ENCODE measurements around the gene MX1.

MX1 gene, protein sequence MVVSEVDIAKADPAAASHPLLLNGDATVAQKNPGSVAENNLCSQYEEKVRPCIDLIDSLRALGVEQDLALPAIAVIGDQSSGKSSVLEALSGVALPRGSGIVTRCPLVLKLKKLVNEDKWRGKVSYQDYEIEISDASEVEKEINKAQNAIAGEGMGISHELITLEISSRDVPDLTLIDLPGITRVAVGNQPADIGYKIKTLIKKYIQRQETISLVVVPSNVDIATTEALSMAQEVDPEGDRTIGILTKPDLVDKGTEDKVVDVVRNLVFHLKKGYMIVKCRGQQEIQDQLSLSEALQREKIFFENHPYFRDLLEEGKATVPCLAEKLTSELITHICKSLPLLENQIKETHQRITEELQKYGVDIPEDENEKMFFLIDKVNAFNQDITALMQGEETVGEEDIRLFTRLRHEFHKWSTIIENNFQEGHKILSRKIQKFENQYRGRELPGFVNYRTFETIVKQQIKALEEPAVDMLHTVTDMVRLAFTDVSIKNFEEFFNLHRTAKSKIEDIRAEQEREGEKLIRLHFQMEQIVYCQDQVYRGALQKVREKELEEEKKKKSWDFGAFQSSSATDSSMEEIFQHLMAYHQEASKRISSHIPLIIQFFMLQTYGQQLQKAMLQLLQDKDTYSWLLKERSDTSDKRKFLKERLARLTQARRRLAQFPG

GRCh38 chr21:41425954-41426675 lies at the start of gene MX1:
Gene MX1 (plus strand): TSS chr21:41426239. CDS start chr21:41432071, 5,832 bp downstream.
- H3K4me3 ChIP-seq (ENCODE audit: low read depth, low read length) = peak within 1 kb of the TSS; percentile 71
- H3K9me3 ChIP-seq (ENCODE audit: control insufficient read depth, insufficient read depth, low read depth, low read length) = no peaks in the 10 kb centered on the region
- peaks cover 3% of the 10 kb centered on the region; the same call in 1 of the 2 replicates for H3K4me1 ChIP-seq (ENCODE audit: control insufficient read depth, insufficient read depth, low read length)
- H3K9ac ChIP-seq (ENCODE audit: low read length) = peak within 1 kb of the TSS; percentile 13
- peaks cover 72% of the 10 kb centered on the region for H3K27me3 ChIP-seq (ENCODE audit: control insufficient read depth, insufficient read depth, low read length)
- no peak within 1 kb of the TSS for H3K27ac ChIP-seq (ENCODE audit: low read depth, low read length)
- no peaks in the 10 kb centered on the region for H3K36me3 ChIP-seq (ENCODE audit: control insufficient read depth, insufficient read depth, low read length)

DNA sequence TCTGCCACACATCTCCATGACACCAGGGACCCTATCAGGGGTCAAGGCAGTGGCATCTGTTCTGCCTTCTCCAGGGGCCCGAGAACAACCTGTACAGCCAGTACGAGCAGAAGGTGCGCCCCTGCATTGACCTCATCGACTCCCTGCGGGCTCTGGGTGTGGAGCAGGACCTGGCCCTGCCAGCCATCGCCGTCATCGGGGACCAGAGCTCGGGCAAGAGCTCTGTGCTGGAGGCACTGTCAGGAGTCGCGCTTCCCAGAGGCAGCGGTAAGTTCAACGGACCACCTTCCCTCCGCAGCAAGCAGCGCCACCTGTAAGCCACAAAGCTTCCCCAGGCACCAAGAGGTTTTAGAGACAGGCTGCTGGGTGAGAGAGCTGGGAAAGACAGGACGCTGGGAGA lies 48.3 kb upstream of the MX1 start:
- Histone ChIP-seq H3K27me3 (ENCODE audit: control insufficient read depth, insufficient read depth, low read length) (no peaks in the 10 kb centered on the region), H3K9ac (ENCODE audit: low read length) (no peak overlapping the region), H3K4me3 (ENCODE audit: low read depth, low read length) (no peak overlapping the region), H3K9me3 (ENCODE audit: control insufficient read depth, insufficient read depth, low read depth, low read length) (peaks cover 3% of the 10 kb centered on the region; the same call in 1 of the 2 replicates), H3K4me1 (ENCODE audit: control insufficient read depth, insufficient read depth, low read length) (no peaks in the 10 kb centered on the region), H3K27ac (ENCODE audit: low read depth, low read length) (no peak overlapping the region), H3K36me3 (ENCODE audit: control insufficient read depth, insufficient read depth, low read length) (no peaks in the 10 kb centered on the region)

DNA sequence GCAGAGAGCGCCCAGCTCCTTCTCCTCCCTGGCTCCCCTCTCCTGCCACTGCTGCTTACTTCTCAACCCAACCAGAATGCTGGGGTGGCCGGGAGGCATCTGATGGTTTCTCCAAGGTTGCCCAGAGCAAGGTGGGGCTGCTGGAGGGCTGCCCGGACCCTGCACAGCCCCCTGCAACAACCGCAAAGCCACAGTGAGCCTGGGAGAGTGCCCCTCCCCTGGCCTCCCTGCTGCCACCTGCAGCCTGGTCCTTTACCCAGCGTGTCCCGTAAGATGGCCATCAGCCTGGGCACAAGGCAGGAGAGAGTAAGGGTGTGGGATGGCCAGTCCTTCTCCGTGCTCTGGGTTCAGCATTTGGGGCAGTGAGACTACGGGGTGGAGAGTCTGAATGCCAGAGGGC lies 47.2 kb upstream of the MX1 start:
- Histone ChIP-seq H3K4me1 (ENCODE audit: control insufficient read depth, insufficient read depth, low read length) (no peaks in the 10 kb centered on the region), H3K9ac (ENCODE audit: low read length) (no peak overlapping the region), H3K4me3 (ENCODE audit: low read depth, low read length) (no peak overlapping the region), H3K9me3 (ENCODE audit: control insufficient read depth, insufficient read depth, low read depth, low read length) (peaks cover 3% of the 10 kb centered on the region; the same call in 1 of the 2 replicates), H3K27ac (ENCODE audit: low read depth, low read length) (no peak overlapping the region), H3K27me3 (ENCODE audit: control insufficient read depth, insufficient read depth, low read length) (no peaks in the 10 kb centered on the region), H3K36me3 (ENCODE audit: control insufficient read depth, insufficient read depth, low read length) (no peaks in the 10 kb centered on the region)

- Histone ChIP-seq H3K9ac (ENCODE audit: low read length) (no peak overlapping the region), H3K9me3 (ENCODE audit: control insufficient read depth, insufficient read depth, low read depth, low read length) (peaks cover 3% of the 10 kb centered on the region; the same call in 1 of the 2 replicates), H3K27me3 (ENCODE audit: control insufficient read depth, insufficient read depth, low read length) (no peaks in the 10 kb centered on the region), H3K27ac (ENCODE audit: low read depth, low read length) (no peak overlapping the region), H3K36me3 (ENCODE audit: control insufficient read depth, insufficient read depth, low read length) (no peaks in the 10 kb centered on the region), H3K4me3 (ENCODE audit: low read depth, low read length) (no peak overlapping the region), H3K4me1 (ENCODE audit: control insufficient read depth, insufficient read depth, low read length) (no peaks in the 10 kb centered on the region)
These were observed 46.1 kb upstream of the MX1 start for GRCh38 chr21:41379901-41380300.

DNA sequence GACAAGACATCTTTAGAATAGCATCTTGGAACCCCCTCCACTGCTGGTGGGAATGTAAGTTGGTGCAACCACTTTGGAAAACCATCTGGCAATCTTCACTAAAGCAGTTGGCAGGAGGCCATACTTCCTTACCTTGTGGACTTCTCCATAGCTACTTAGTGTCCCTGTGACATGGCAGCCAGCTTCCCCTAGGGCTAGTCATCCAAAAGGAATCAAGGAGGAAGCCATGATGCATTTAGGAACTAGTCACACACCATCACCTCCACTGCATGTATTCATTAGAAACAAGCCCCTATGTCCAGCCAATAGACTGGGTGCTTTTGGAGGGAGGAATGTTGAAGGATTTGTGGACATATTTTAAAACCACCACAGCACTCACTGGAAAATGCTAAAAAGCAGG lies 44.3 kb upstream of the MX1 start:
- peaks cover 3% of the 10 kb centered on the region; the same call in 1 of the 2 replicates for H3K9me3 ChIP-seq (ENCODE audit: control insufficient read depth, insufficient read depth, low read depth, low read length)
- peaks cover 2% of the 10 kb centered on the region; the same call in 1 of the 2 replicates for H3K27me3 ChIP-seq (ENCODE audit: control insufficient read depth, insufficient read depth, low read length)
- no peaks in the 10 kb centered on the region for H3K36me3 ChIP-seq (ENCODE audit: control insufficient read depth, insufficient read depth, low read length)
- no peak overlapping the region for H3K27ac ChIP-seq (ENCODE audit: low read depth, low read length)
- no peaks in the 10 kb centered on the region for H3K4me1 ChIP-seq (ENCODE audit: control insufficient read depth, insufficient read depth, low read length)
- no peak overlapping the region for H3K4me3 ChIP-seq (ENCODE audit: low read depth, low read length)
- no peak overlapping the region for H3K9ac ChIP-seq (ENCODE audit: low read length)

DNA sequence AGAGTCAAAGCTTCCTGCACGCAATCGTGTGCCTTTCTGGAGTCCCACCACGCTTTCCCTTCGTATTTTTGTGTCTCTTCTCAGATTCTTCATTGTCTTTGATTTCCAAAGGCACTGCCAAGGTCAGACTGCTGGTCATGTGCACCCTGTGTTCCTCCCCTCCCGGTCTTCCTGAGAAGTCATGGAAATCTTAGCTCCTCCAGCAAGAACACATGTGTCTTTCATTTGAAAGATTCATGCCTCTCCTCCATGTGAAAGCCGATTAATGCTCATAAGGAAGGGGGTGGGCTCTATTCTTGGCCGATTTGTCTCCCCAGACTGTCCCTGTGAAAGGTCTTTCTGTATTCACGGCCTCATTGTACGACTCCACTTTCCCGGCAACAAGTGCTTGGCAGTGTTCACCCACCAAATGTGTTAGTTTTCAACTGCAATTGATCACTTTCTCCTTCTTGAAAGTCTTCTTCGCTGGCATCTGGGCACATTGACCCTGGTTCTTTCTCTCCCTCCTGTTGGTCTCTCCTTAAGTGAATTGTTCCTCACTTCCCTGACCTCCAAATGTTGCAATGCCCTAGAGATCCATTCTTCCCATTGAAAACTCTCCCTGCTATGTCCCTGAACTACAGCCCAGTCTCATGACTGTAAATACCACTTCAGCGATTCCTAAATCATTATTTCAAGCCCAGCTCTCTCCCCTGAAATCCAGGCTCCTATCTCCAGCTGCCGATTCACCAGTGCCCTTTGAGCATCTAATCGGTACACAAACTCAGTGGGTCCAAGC lies 38.8 kb upstream of the MX1 start:
- no peaks in the 10 kb centered on the region for H3K36me3 ChIP-seq (ENCODE audit: control insufficient read depth, insufficient read depth, low read length)
- H3K4me1 ChIP-seq (ENCODE audit: control insufficient read depth, insufficient read depth, low read length) = no peaks in the 10 kb centered on the region
- H3K27ac ChIP-seq (ENCODE audit: low read depth, low read length) = no peak overlapping the region
- H3K9ac ChIP-seq (ENCODE audit: low read length) = no peak overlapping the region
- H3K9me3 ChIP-seq (ENCODE audit: control insufficient read depth, insufficient read depth, low read depth, low read length) = no peaks in the 10 kb centered on the region; the same call in 1 of the 2 replicates
- peaks cover 3% of the 10 kb centered on the region; the same call in 1 of the 2 replicates for H3K27me3 ChIP-seq (ENCODE audit: control insufficient read depth, insufficient read depth, low read length)
- H3K4me3 ChIP-seq (ENCODE audit: low read depth, low read length) = no peak overlapping the region

- Histone ChIP-seq H3K36me3 (ENCODE audit: control insufficient read depth, insufficient read depth, low read length) (no peaks in the 10 kb centered on the region), H3K9me3 (ENCODE audit: control insufficient read depth, insufficient read depth, low read depth, low read length) (no peaks in the 10 kb centered on the region; the same call in 1 of the 2 replicates), H3K9ac (ENCODE audit: low read length) (no peak overlapping the region), H3K4me1 (ENCODE audit: control insufficient read depth, insufficient read depth, low read length) (no peaks in the 10 kb centered on the region), H3K27ac (ENCODE audit: low read depth, low read length) (no peak overlapping the region), H3K27me3 (ENCODE audit: control insufficient read depth, insufficient read depth, low read length) (peaks cover 3% of the 10 kb centered on the region; the same call in 1 of the 2 replicates), H3K4me3 (ENCODE audit: low read depth, low read length) (no peak overlapping the region)
These were observed 38.2 kb upstream of the MX1 start for GRCh38 chr21:41387824-41388223.

- no peak overlapping the region for H3K9ac ChIP-seq (ENCODE audit: low read length)
- no peak overlapping the region for H3K4me3 ChIP-seq (ENCODE audit: low read depth, low read length)
- no peak overlapping the region for H3K27ac ChIP-seq (ENCODE audit: low read depth, low read length)
- H3K9me3 ChIP-seq (ENCODE audit: control insufficient read depth, insufficient read depth, low read depth, low read length) = no peaks in the 10 kb centered on the region; the same call in 1 of the 2 replicates
- H3K4me1 ChIP-seq (ENCODE audit: control insufficient read depth, insufficient read depth, low read length) = no peaks in the 10 kb centered on the region
- H3K36me3 ChIP-seq (ENCODE audit: control insufficient read depth, insufficient read depth, low read length) = no peaks in the 10 kb centered on the region
- H3K27me3 ChIP-seq (ENCODE audit: control insufficient read depth, insufficient read depth, low read length) = peaks cover 3% of the 10 kb centered on the region; the same call in 1 of the 2 replicates
These were observed 37.8 kb upstream of the MX1 start for GRCh38 chr21:41388259-41388658.

DNA sequence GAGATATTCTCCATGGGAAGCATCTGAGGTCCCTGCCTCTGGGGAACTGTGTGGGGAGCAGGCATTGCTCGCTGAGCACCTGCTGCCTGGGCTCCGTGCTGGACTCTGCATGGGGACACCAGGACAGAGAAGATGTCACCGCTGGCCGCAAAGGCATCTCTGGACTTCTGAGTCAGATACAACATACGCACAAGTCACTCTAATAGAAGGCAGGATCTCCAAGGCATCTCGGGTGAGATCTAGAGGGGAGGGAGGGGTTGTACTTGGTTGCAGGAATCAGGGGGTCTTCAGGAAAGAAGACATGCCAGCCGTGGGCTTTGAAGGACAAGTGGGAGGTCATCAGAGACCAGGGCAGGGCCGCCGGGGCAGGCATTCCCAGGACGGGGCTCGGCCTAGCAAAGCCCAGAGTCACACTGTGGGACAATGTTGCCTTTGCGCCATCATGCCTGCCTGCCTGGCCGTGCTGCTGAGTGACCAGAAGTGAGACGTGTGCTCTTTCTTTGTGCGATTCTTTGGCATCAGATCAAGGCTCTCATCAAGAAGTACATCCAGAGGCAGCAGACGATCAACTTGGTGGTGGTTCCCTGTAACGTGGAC lies 35.9 kb upstream of the MX1 start:
- H3K4me3 ChIP-seq (ENCODE audit: low read depth, low read length) = no peak overlapping the region
- H3K27ac ChIP-seq (ENCODE audit: low read depth, low read length) = no peak overlapping the region
- H3K27me3 ChIP-seq (ENCODE audit: control insufficient read depth, insufficient read depth, low read length) = peaks cover 3% of the 10 kb centered on the region; the same call in 1 of the 2 replicates
- H3K9ac ChIP-seq (ENCODE audit: low read length) = no peak overlapping the region
- H3K4me1 ChIP-seq (ENCODE audit: control insufficient read depth, insufficient read depth, low read length) = no peaks in the 10 kb centered on the region
- H3K9me3 ChIP-seq (ENCODE audit: control insufficient read depth, insufficient read depth, low read depth, low read length) = no peaks in the 10 kb centered on the region; the same call in 1 of the 2 replicates
- H3K36me3 ChIP-seq (ENCODE audit: control insufficient read depth, insufficient read depth, low read length) = no peaks in the 10 kb centered on the region

GRCh38 chr21:41393876-41394465 lies 32.1 kb upstream of the MX1 start:
- Histone ChIP-seq H3K9ac (ENCODE audit: low read length) (no peak overlapping the region), H3K27ac (ENCODE audit: low read depth, low read length) (no peak overlapping the region), H3K27me3 (ENCODE audit: control insufficient read depth, insufficient read depth, low read length) (no peaks in the 10 kb centered on the region), H3K36me3 (ENCODE audit: control insufficient read depth, insufficient read depth, low read length) (no peaks in the 10 kb centered on the region), H3K4me1 (ENCODE audit: control insufficient read depth, insufficient read depth, low read length) (peaks cover 10% of the 10 kb centered on the region), H3K9me3 (ENCODE audit: control insufficient read depth, insufficient read depth, low read depth, low read length) (no peaks in the 10 kb centered on the region; the same call in 1 of the 2 replicates), H3K4me3 (ENCODE audit: low read depth, low read length) (no peak overlapping the region)

Measured in HUES6 (cell line).